Retinal pigment epithelial cell (primary cell): ENCODE data around the gene WDR59.

ENCODE experiments used
- DNase-seq: peaks from one replicate; pipeline ENCODE4 v3.0.0-alpha.2; 2010; ENCODE audit warnings: low read depth
- H3K4me3 ChIP-seq: 2 replicates; pipeline ENCODE4 v1.5.1; 2011; ENCODE audit warnings: mild to moderate bottlenecking, low read length, control low read depth, moderate library complexity
- CTCF ChIP-seq: conservative IDR thresholded peaks from 2 replicates; pipeline ENCODE4 v1.5.1; 2011; ENCODE audit warnings: low read depth, low read length, control low read depth, inconsistent platforms

Gene WDR59

GRCh38 chr16:74871608-74872007 is 113.3 kb downstream of the WDR59 start:
- H3K4me3 ChIP-seq: no peak overlapping the region
- TF ChIP-seq CTCF: no peak
- DNase-seq: no peak

- no peak for TF ChIP-seq CTCF
- H3K4me3 ChIP-seq: no peak overlapping the region
- no peak for DNase-seq
Observed at GRCh38 chr16:74868501-74868900, 116.4 kb downstream of the WDR59 start.

GRCh38 chr16:74868035-74868434 is 116.9 kb downstream of the WDR59 start:
- DNase-seq: no peak
- no peak for TF ChIP-seq CTCF
- H3K4me3 ChIP-seq: no peak overlapping the region

GRCh38 chr16:74867281-74867849 is 117.6 kb downstream of the WDR59 start:
- no peak overlapping the region for H3K4me3 ChIP-seq
- no peak for DNase-seq
- no peak for TF ChIP-seq CTCF

GRCh38 chr16:74865922-74866598 is 118.9 kb downstream of the WDR59 start:
- no peak for DNase-seq
- no peak overlapping the region for H3K4me3 ChIP-seq

GRCh38 chr16:74862743-74863244 is 122.1 kb downstream of the WDR59 start:
- no peak for DNase-seq
- TF ChIP-seq CTCF: peak; percentile 70
- no peak overlapping the region for H3K4me3 ChIP-seq

More at GRCh38 chr16:74865922-74866598, 118.9 kb downstream of the WDR59 start:
- no peak for TF ChIP-seq CTCF

GRCh38 chr16:74852500-74852875 is 132.4 kb downstream of the WDR59 start:
- H3K4me3 ChIP-seq: no peak overlapping the region
- no peak for DNase-seq
- TF ChIP-seq CTCF: no peak
